ENCODE measurements around the gene MTLN. TPM values are rescaled to one million over a fixed set of nuclear protein-coding genes. Genes with fewer than 3 reads are reported as not detected.
"Not testable (repeated sequence)": the region's sequence is repeated elsewhere in the genome, so short reads cannot be mapped to it uniquely, and the experiment has no call there.

MTLN gene
- total RNA-seq, 1 donor from 2014 or later = 90.8 TPM

- Histone ChIP-seq H3K4me1 (ENCODE audit: control insufficient read depth in 3 of 3, insufficient read depth in 3 of 3, low read length in 3 of 3) (peaks cover 9 to 36% (median 27%) of the 10 kb centered on the region in 3 donors), H3K9me3 (ENCODE audit: control insufficient read depth in 3 of 3, low read length in 3 of 3) (no peaks in the 10 kb centered on the region), H3K36me3 (ENCODE audit: control insufficient read depth in 3 of 3, insufficient read depth in 3 of 3, low read length in 3 of 3) (peaks cover under 1 to 5% (median 4%) of the 10 kb centered on the region in 3 donors), H3K9ac (ENCODE audit: low read depth in 1 of 3, low read length in 3 of 3) (peak within 1 kb of the TSS; percentile 80 to 86 (median 86)), H3K27ac (ENCODE audit: low read depth, low read length) (peak within 1 kb of the TSS; percentile 91), H3K27me3 (ENCODE audit: control insufficient read depth in 3 of 3, insufficient read depth in 3 of 3, low read length in 3 of 3) (no peaks in the 10 kb centered on the region), H3K4me3 (ENCODE audit: low read length in 3 of 3) (peak within 1 kb of the TSS; percentile 88 to 98 (median 95))
These were observed 7.7 kb downstream of the MTLN start, which contains the start of gene NPHP1 for GRCh38 chr2:110204408-110205385. Gene NPHP1, minus strand, starts transcription at chr2:110205013. Its CDS starts 45 bp downstream, at chr2:110204968.

- Histone ChIP-seq H3K4me1 (ENCODE audit: control insufficient read depth in 3 of 3, insufficient read depth in 3 of 3, low read length in 3 of 3) (peaks cover 4 to 11% (median 6%) of the 10 kb centered on the region in 3 donors), H3K27me3 (ENCODE audit: control insufficient read depth in 3 of 3, insufficient read depth in 3 of 3, low read length in 3 of 3) (no peaks in the 10 kb centered on the region), H3K27ac (ENCODE audit: low read depth, low read length) (no peak overlapping the region), H3K36me3 (ENCODE audit: control insufficient read depth in 3 of 3, insufficient read depth in 3 of 3, low read length in 3 of 3) (peaks cover 0 to 4% (median 3%) of the 10 kb centered on the region in 3 donors), H3K9ac (ENCODE audit: low read depth in 1 of 3, low read length in 3 of 3) (no peak overlapping the region), H3K9me3 (ENCODE audit: control insufficient read depth in 3 of 3, low read length in 3 of 3) (no peaks in the 10 kb centered on the region), H3K4me3 (ENCODE audit: low read length in 3 of 3) (no peak overlapping the region)
These were observed 14.3 kb downstream of the MTLN start for GRCh38 chr2:110198016-110198415.

GRCh38 chr2:110197452-110197851 lies 14.9 kb downstream of the MTLN start:
- Histone ChIP-seq H3K36me3 (ENCODE audit: control insufficient read depth in 3 of 3, insufficient read depth in 3 of 3, low read length in 3 of 3) (peaks cover 0 to 4% (median 3%) of the 10 kb centered on the region in 3 donors), H3K4me1 (ENCODE audit: control insufficient read depth in 3 of 3, insufficient read depth in 3 of 3, low read length in 3 of 3) (peaks cover 4 to 11% (median 6%) of the 10 kb centered on the region in 3 donors), H3K27me3 (ENCODE audit: control insufficient read depth in 3 of 3, insufficient read depth in 3 of 3, low read length in 3 of 3) (no peaks in the 10 kb centered on the region), H3K9ac (ENCODE audit: low read depth in 1 of 3, low read length in 3 of 3) (peak overlapping the region in 1 of 3 donors; percentile 12), H3K4me3 (ENCODE audit: low read length in 3 of 3) (no peak overlapping the region), H3K9me3 (ENCODE audit: control insufficient read depth in 3 of 3, low read length in 3 of 3) (no peaks in the 10 kb centered on the region), H3K27ac (ENCODE audit: low read depth, low read length) (no peak overlapping the region)

- not testable (repeated sequence) for H3K27me3 ChIP-seq (ENCODE audit: control insufficient read depth in 3 of 3, insufficient read depth in 3 of 3, low read length in 3 of 3); H3K4me1 ChIP-seq (ENCODE audit: control insufficient read depth in 3 of 3, insufficient read depth in 3 of 3, low read length in 3 of 3); H3K27ac ChIP-seq (ENCODE audit: low read depth, low read length)
These were observed 22.2 kb downstream of the MTLN start for GRCh38 chr2:110190169-110190568.

GRCh38 chr2:110182449-110182848 lies 29.9 kb downstream of the MTLN start:
- Histone ChIP-seq H3K9me3 (ENCODE audit: control insufficient read depth in 3 of 3, low read length in 3 of 3) (peaks cover 0 to 2% (median 0%) of the 10 kb centered on the region in 3 donors), H3K36me3 (ENCODE audit: control insufficient read depth in 3 of 3, insufficient read depth in 3 of 3, low read length in 3 of 3) (peaks cover 0 to 4% (median 0%) of the 10 kb centered on the region in 3 donors), H3K4me1 (ENCODE audit: control insufficient read depth in 3 of 3, insufficient read depth in 3 of 3, low read length in 3 of 3) (peaks cover 5 to 28% (median 22%) of the 10 kb centered on the region in 3 donors), H3K4me3 (ENCODE audit: low read length in 3 of 3) (no peak overlapping the region), H3K27ac (ENCODE audit: low read depth, low read length) (peak overlapping the region; percentile 73), H3K9ac (ENCODE audit: low read depth in 1 of 3, low read length in 3 of 3) (no peak overlapping the region), H3K27me3 (ENCODE audit: control insufficient read depth in 3 of 3, insufficient read depth in 3 of 3, low read length in 3 of 3) (no peaks in the 10 kb centered on the region)

More at GRCh38 chr2:110190169-110190568, 22.2 kb downstream of the MTLN start:
- H3K9ac ChIP-seq (ENCODE audit: low read depth in 1 of 3, low read length in 3 of 3); H3K4me3 ChIP-seq (ENCODE audit: low read length in 3 of 3); H3K9me3 ChIP-seq (ENCODE audit: control insufficient read depth in 3 of 3, low read length in 3 of 3); H3K36me3 ChIP-seq (ENCODE audit: control insufficient read depth in 3 of 3, insufficient read depth in 3 of 3, low read length in 3 of 3): not testable (repeated sequence)

GRCh38 chr2:110180036-110180435 lies 32.3 kb downstream of the MTLN start:
- Histone ChIP-seq H3K9ac (ENCODE audit: low read depth in 1 of 3, low read length in 3 of 3) (no peak overlapping the region), H3K4me3 (ENCODE audit: low read length in 3 of 3) (no peak overlapping the region), H3K36me3 (ENCODE audit: control insufficient read depth in 3 of 3, insufficient read depth in 3 of 3, low read length in 3 of 3) (no peaks in the 10 kb centered on the region), H3K4me1 (ENCODE audit: control insufficient read depth in 3 of 3, insufficient read depth in 3 of 3, low read length in 3 of 3) (peaks cover 7 to 29% (median 28%) of the 10 kb centered on the region in 3 donors), H3K27ac (ENCODE audit: low read depth, low read length) (no peak overlapping the region), H3K9me3 (ENCODE audit: control insufficient read depth in 3 of 3, low read length in 3 of 3) (peaks cover 0 to 2% (median 0%) of the 10 kb centered on the region in 3 donors), H3K27me3 (ENCODE audit: control insufficient read depth in 3 of 3, insufficient read depth in 3 of 3, low read length in 3 of 3) (no peaks in the 10 kb centered on the region)

GRCh38 chr2:110173523-110173922 lies 38.8 kb downstream of the MTLN start:
- Histone ChIP-seq H3K9ac (ENCODE audit: low read depth in 1 of 3, low read length in 3 of 3) (no peak overlapping the region), H3K27me3 (ENCODE audit: control insufficient read depth in 3 of 3, insufficient read depth in 3 of 3, low read length in 3 of 3) (no peaks in the 10 kb centered on the region), H3K27ac (ENCODE audit: low read depth, low read length) (no peak overlapping the region), H3K4me1 (ENCODE audit: control insufficient read depth in 3 of 3, insufficient read depth in 3 of 3, low read length in 3 of 3) (peaks cover 6 to 24% (median 16%) of the 10 kb centered on the region in 3 donors), H3K9me3 (ENCODE audit: control insufficient read depth in 3 of 3, low read length in 3 of 3) (no peaks in the 10 kb centered on the region), H3K4me3 (ENCODE audit: low read length in 3 of 3) (no peak overlapping the region), H3K36me3 (ENCODE audit: control insufficient read depth in 3 of 3, insufficient read depth in 3 of 3, low read length in 3 of 3) (no peaks in the 10 kb centered on the region)

- Histone ChIP-seq H3K4me1 (ENCODE audit: control insufficient read depth in 3 of 3, insufficient read depth in 3 of 3, low read length in 3 of 3) (peaks cover 7 to 14% (median 13%) of the 10 kb centered on the region in 3 donors), H3K27me3 (ENCODE audit: control insufficient read depth in 3 of 3, insufficient read depth in 3 of 3, low read length in 3 of 3) (no peaks in the 10 kb centered on the region), H3K9ac (ENCODE audit: low read depth in 1 of 3, low read length in 3 of 3) (no peak overlapping the region)
These were observed 39.8 kb downstream of the MTLN start for GRCh38 chr2:110172506-110172905.

GRCh38 chr2:110170102-110170501 lies 42.2 kb downstream of the MTLN start:
- H3K27ac ChIP-seq (ENCODE audit: low read depth, low read length) = peak overlapping the region; percentile 91
- no peaks in the 10 kb centered on the region for H3K9me3 ChIP-seq (ENCODE audit: control insufficient read depth in 3 of 3, low read length in 3 of 3)
- peak overlapping the region; percentile 69 to 79 (median 75) for H3K4me3 ChIP-seq (ENCODE audit: low read length in 3 of 3)

More at GRCh38 chr2:110172506-110172905, 39.8 kb downstream of the MTLN start:
- H3K27ac ChIP-seq (ENCODE audit: low read depth, low read length) = no peak overlapping the region
- H3K9me3 ChIP-seq (ENCODE audit: control insufficient read depth in 3 of 3, low read length in 3 of 3) = no peaks in the 10 kb centered on the region
- H3K36me3 ChIP-seq (ENCODE audit: control insufficient read depth in 3 of 3, insufficient read depth in 3 of 3, low read length in 3 of 3) = peaks cover 0 to 3% (median 0%) of the 10 kb centered on the region in 3 donors
- H3K4me3 ChIP-seq (ENCODE audit: low read length in 3 of 3) = no peak overlapping the region

More at GRCh38 chr2:110170102-110170501, 42.2 kb downstream of the MTLN start:
- Histone ChIP-seq H3K27me3 (ENCODE audit: control insufficient read depth in 3 of 3, insufficient read depth in 3 of 3, low read length in 3 of 3) (no peaks in the 10 kb centered on the region), H3K36me3 (ENCODE audit: control insufficient read depth in 3 of 3, insufficient read depth in 3 of 3, low read length in 3 of 3) (peaks cover 0 to 7% (median 0%) of the 10 kb centered on the region in 3 donors), H3K4me1 (ENCODE audit: control insufficient read depth in 3 of 3, insufficient read depth in 3 of 3, low read length in 3 of 3) (peaks cover 13 to 20% (median 19%) of the 10 kb centered on the region in 3 donors), H3K9ac (ENCODE audit: low read depth in 1 of 3, low read length in 3 of 3) (peak overlapping the region; percentile 77 to 81 (median 80))

Data from skeletal muscle tissue (tissue), 4 donors.